Nephron progenitor cell (in vitro differentiated cells): ENCODE data around the gene MRPS26.

Source experiments
- DNase-seq: peaks from one replicate; pipeline ENCODE4 v3.0.0; 2021
- H3K27ac Mint-ChIP-seq: 2 replicates; pipeline ENCODE4 v1.8.0; 2021; ENCODE audit warnings: mild to moderate bottlenecking, moderate library complexity, mixed read lengths
- H3K27me3 Mint-ChIP-seq: 2 replicates; pipeline ENCODE4 v1.8.0; 2021; ENCODE audit warnings: mild to moderate bottlenecking, low read depth, mixed read lengths; ENCODE audit not compliant: poor library complexity
- H3K36me3 Mint-ChIP-seq: 2 replicates; pipeline ENCODE4 v1.8.0; 2021; ENCODE audit warnings: low read depth, mixed read lengths
- H3K4me1 Mint-ChIP-seq: 2 replicates; pipeline ENCODE4 v1.8.0; 2021; ENCODE audit warnings: mixed read lengths
- H3K4me3 Mint-ChIP-seq: 2 replicates; pipeline ENCODE4 v1.8.0; 2021; ENCODE audit warnings: mild to moderate bottlenecking, moderate library complexity, mixed read lengths
- H3K9me3 Mint-ChIP-seq: 2 replicates; pipeline ENCODE4 v1.8.0; 2021; ENCODE audit warnings: mild to moderate bottlenecking, moderate library complexity, mixed read lengths
- TF ChIP-seq, protein P1 (sequence below): fragments of 200-600 bp; sonication (generic); IDR thresholded peaks from 2 replicates; pipeline ENCODE4 v1.5.0; 2021; ENCODE audit warnings: antibody characterized with exemption

The MRPS26 gene

DNA sequence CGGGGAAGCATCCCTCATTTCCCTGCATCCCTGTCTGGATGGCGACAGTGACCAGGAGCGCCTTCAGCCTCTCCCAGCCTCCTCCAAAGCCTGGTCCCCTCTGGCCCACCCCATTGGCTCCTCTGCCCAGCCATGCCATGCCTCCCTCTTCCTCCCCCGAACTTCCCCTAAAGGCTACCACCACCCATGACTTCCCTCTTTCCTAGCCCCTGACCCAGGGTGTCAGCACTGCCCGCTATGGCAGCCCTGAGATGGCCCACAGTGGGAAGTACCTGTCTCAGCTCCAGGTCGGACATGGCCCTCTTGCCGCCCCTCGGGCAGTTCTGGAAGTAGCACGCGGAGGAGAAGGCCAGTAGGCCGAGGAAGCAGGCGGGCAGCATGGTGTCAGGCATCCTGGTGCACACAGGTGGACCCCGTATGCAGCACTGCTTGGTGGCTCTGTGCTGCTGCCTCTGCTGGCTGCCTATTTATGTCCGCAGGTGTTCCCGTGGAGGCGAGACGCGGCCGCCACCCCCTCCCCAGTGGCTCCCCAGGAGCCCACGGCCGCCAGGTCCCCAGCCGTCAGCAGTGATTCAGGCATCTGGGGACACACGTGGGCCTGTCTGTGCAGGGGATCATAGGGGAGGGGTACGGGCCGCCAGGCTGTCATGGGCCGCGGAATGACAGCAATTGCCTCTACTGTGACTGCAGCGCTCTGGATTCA lies 38.6 kb downstream of the MRPS26 start, which contains the start of gene AVP:
Gene AVP (minus strand): TSS at position 442 of the 703 bp plus-strand sequence. CDS start 50 bp downstream, at position 392.
- H3K36me3 Mint-ChIP-seq = no peaks in the 10 kb centered on the region
- H3K27me3 Mint-ChIP-seq = peaks cover 71% of the 10 kb centered on the region
- peak within 1 kb of the TSS; percentile 71 for H3K4me3 Mint-ChIP-seq
- DNase-seq = no peak
- peaks cover 3% of the 10 kb centered on the region for H3K9me3 Mint-ChIP-seq
- TF ChIP-seq, protein P1, sequence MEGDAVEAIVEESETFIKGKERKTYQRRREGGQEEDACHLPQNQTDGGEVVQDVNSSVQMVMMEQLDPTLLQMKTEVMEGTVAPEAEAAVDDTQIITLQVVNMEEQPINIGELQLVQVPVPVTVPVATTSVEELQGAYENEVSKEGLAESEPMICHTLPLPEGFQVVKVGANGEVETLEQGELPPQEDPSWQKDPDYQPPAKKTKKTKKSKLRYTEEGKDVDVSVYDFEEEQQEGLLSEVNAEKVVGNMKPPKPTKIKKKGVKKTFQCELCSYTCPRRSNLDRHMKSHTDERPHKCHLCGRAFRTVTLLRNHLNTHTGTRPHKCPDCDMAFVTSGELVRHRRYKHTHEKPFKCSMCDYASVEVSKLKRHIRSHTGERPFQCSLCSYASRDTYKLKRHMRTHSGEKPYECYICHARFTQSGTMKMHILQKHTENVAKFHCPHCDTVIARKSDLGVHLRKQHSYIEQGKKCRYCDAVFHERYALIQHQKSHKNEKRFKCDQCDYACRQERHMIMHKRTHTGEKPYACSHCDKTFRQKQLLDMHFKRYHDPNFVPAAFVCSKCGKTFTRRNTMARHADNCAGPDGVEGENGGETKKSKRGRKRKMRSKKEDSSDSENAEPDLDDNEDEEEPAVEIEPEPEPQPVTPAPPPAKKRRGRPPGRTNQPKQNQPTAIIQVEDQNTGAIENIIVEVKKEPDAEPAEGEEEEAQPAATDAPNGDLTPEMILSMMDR = no peak
- H3K4me1 Mint-ChIP-seq = no peaks in the 10 kb centered on the region
- no peak within 1 kb of the TSS for H3K27ac Mint-ChIP-seq

DNA sequence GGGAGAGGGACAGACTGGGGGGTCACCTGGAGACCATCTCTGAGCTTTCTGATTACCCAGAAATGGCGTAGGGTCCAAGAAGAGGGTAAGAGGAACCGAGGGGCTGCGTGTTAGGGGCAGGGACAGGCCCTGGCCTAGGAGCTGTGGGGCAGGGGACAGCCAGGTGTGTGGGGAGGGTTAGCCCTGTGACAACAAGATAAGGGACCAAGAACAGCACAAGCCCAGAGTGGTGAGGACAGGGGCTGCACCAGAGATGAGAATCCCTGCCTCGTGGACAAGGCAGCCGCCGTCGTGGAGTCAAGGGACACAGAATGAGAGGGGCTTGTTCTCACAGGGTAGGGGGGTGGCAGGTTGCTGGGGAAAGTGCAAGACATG lies 39.1 kb downstream of the MRPS26 start:
- Mint-ChIP-seq H3K27ac (no peak overlapping the region), H3K27me3 (peaks cover 69% of the 10 kb centered on the region), H3K4me1 (no peaks in the 10 kb centered on the region)

DNA sequence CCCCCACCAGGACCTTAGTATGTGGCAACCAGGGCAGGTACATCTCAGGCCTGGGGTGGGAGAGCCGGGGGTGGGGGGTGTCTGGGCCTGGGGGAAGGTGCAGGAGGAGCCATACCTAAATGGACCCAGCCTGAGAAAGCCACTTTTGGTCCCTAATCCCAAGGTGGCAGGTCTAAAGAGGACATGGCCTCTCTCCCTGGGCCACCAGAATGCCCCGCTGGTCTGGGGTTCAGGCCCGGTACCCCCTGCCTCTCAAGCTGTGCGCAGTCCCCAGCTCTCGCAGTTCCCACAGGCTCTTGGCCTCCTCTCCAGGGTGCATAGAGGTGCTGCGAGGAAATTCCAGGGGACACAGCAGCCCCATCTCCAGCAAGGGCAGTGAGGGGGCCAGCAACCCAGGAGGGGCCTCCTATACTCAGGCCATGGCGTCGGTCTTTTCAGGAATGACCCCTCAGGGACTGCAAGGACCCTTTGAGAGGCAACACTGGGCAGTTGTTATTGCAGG lies 39.8 kb downstream of the MRPS26 start:
- peaks cover 69% of the 10 kb centered on the region for H3K27me3 Mint-ChIP-seq
- H3K4me1 Mint-ChIP-seq = no peaks in the 10 kb centered on the region
- peaks cover 5% of the 10 kb centered on the region for H3K9me3 Mint-ChIP-seq
- no peak overlapping the region for H3K4me3 Mint-ChIP-seq
- DNase-seq = no peak
- H3K27ac Mint-ChIP-seq = no peak overlapping the region
- H3K36me3 Mint-ChIP-seq = no peaks in the 10 kb centered on the region
- TF ChIP-seq, protein P1 = no peak

More for the DNA sequence above, 39.1 kb downstream of the MRPS26 start:
- TF ChIP-seq, protein P1 = no peak
- H3K36me3 Mint-ChIP-seq = no peaks in the 10 kb centered on the region
- peaks cover 5% of the 10 kb centered on the region for H3K9me3 Mint-ChIP-seq
- DNase-seq = no peak
- no peak overlapping the region for H3K4me3 Mint-ChIP-seq

DNA sequence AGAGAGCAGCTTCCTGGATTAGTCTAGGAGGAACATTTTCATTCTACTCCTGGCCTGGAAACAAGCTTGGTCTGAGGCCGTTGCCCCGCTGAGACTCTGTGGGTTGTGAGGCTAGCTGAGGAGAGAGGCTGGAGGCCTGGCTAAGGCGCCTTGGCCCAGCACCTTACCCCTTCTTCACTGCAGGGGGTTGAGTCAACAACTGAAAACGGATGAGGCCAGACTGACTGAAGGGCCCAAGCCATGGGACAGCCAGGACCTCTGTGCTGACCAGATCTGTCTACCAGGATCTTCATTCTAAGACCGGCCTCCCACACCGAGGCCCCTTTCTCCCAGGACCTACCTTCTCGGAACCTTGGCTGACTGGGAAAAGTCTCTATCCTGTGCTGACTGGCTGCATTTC lies 42.2 kb downstream of the MRPS26 start:
- Mint-ChIP-seq H3K36me3 (no peaks in the 10 kb centered on the region), H3K4me1 (peaks cover 4% of the 10 kb centered on the region), H3K9me3 (peaks cover 5% of the 10 kb centered on the region), H3K27ac (no peak overlapping the region), H3K27me3 (peaks cover 69% of the 10 kb centered on the region), H3K4me3 (no peak overlapping the region)
- DNase-seq = no peak
- TF ChIP-seq, protein P1 = no peak

DNA sequence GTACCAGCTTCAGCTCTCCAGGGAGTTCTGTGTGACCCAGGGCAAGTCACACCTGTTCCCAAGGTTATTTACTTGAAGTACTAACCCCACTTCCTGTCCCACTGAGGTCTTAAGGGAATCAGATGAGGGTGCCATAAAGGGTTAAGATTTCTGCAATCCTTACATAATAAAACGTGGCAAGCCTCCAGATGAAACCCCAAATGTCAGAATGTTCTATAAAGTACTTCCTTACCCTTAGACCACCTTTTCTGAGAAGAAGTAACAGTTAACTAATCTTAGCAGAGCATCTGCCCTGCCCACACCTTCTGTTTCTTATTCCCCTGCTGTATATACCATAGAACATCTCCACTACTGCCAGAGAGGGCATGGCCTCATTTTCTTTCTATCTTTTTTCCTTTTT lies 44.7 kb downstream of the MRPS26 start:
- Mint-ChIP-seq H3K4me1 (peaks cover 4% of the 10 kb centered on the region), H3K27ac (no peak overlapping the region), H3K4me3 (no peak overlapping the region), H3K27me3 (peaks cover 59% of the 10 kb centered on the region), H3K36me3 (no peaks in the 10 kb centered on the region), H3K9me3 (peaks cover 5% of the 10 kb centered on the region)
- TF ChIP-seq, protein P1 = no peak
- DNase-seq = no peak
